ENCODE results near the gene KCNH1.

KCNH1 gene

GRCh38 chr1:210754878-210755665 is 378.9 kb downstream of the KCNH1 start:
- no peak for DNase-seq (ENCODE audit: low read depth)

DNA sequence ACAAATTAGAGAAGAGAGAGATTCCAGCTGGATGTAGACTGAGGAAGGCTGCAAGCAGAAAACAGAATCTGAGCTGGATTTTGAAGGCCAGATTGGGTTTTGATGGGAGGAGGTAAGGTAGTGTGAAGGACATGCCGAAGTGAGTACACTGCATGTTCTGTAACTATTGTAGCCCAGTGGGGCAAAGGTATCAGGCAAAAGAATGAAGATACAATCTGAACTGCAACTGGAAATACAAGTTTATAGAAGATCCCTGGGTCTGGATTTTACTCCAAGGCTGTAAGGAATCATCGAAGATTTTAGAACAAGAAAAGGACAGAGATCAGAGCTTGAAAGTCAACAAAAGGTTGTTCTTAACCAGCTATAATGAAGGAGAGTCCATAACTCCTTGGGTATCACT is 382.0 kb downstream of the KCNH1 start:
- no peak for DNase-seq (ENCODE audit: low read depth)

DNA sequence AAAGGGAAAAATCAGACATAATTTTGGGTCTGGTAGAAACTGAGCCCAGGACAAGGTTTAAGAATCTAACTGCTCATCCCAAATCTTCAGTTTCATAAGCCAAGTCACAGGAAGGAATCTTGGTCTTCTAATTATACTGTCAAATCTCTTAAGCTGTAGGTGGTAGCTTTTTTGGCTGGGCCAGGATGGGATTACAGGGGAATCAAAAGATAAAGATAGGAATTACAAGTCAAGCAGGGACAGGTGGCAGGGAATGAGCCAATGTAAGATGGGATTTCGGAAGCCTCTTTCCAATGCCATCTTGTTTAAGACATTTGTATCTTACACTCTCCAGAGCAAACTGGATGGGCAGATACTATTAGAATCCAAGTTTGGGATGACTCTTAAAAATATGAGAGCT is 383.5 kb downstream of the KCNH1 start:
- no peak for DNase-seq (ENCODE audit: low read depth)

DNA sequence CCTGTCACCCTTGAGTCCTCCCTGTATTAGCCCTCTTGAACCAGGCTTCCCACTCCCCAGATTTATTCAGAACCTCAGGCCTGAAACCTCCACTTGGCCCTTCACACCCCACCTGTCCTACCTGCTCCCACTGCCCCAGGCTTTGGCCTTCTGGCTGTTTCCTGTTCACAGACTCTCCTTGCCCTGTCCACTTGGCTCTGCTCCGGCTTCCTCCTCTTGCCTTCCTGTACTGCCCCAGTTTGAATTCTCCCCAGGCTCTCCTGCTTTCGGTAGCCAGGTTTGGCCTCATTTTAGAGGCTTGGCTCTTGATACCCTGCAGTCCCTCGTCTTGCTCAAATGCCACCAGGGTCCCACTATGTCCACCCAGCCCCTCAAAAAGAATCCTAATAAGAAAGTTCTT is 385.2 kb downstream of the KCNH1 start:
- no peak for DNase-seq (ENCODE audit: low read depth)

GRCh38 chr1:210747890-210748289 is 386.1 kb downstream of the KCNH1 start:
- no peak for DNase-seq (ENCODE audit: low read depth)

GRCh38 chr1:210747112-210747511 is 386.8 kb downstream of the KCNH1 start:
- no peak for DNase-seq (ENCODE audit: low read depth)

DNA sequence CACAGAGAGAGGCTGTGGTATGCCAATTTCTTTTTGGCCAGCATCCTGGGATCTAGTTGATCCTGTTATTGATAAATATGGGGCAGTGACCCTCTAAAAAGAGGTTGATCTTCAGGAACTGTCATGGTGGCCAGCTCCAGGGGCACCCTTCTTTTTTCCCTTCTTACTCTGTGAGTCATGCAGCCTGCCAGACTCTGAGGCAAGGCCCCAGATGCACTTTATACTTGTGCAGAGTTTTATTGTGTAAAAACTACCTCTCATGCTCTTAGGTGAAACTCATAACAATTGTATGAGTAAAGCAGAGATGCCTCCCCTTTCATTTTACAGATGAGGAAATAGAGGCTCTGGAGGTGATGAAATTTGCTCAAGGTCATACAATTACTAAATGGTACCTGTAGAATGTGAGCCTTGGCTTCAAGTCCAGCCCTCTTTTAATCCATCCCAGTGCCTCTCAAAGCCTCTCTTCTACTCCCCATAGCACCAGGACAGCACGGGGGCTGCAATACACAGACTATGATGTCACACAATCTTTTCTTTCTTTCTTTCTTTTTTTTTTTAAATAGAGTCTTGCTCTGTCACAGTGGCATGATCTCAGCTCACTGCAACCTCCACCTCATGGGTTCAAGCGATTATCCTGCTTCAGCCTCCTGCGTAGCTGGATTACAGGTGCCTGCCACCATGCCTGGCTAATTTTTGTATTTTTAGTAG is 387.8 kb downstream of the KCNH1 start:
- DNase-seq (ENCODE audit: low read depth), result no peak

GRCh38 chr1:210743038-210743437 is 390.9 kb downstream of the KCNH1 start:
- DNase-seq (ENCODE audit: low read depth), result no peak

DNA sequence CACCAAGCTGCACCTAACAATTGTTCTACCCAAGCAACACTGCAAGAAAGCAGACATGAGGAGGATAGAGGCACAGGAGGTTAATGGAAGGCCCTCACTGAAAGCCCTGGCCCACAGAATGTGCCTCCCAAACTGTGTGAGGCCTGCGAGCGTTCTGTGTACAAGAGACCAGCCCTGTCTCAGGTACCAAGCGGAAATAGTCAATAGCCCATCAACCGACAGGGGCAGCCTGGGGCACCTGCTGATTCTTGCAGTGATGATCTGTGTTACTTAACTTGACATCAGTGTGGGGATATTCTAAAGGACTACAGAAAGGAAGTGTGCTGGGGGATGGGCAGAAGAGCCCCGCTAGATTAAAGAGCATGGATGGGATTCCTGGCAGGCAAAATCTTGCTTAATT is 392.4 kb downstream of the KCNH1 start:
- no peak for DNase-seq (ENCODE audit: low read depth)

DNA sequence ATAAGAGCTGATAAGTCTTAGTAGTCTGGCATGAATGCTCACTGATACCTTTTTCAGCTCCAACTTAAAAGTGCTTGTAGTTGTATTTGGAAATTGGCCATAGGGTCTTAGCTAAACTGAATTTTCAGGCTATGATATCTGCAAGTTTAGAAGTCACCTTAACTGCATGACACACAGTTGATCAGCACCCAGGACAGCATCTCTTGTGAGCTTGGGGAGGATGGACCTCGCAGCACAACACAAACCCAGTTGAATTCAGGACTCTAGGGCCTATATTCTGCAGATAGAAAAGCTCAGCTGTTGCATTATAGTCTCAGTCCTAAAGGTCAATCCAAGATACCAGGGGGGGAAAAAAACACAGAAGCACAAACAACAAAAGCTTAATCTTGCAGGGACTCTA is 394.3 kb downstream of the KCNH1 start:
- DNase-seq (ENCODE audit: low read depth), result no peak

- DNase-seq (ENCODE audit: low read depth), result no peak
Measured at GRCh38 chr1:210738256-210738655, 395.7 kb downstream of the KCNH1 start.

DNA sequence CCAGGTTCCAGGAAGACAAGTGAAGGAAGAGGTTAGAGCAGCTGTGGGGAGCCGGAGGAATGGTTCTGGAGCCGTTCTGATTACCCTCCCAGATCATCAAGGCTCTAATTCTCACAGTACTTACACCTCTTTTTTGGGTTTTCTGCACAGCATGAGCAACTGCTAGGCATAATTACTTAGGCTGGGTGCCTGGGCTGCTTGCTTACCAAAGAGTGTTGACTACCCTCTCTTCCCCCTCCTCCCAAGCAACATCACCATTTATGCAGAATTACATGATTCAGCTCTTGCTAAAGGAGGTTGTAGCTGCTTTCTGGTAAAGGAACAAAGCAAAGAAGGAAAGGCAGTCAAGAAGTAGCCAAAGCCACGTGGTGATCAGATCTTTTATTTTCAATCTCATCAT is 397.2 kb downstream of the KCNH1 start:
- no peak for DNase-seq (ENCODE audit: low read depth)

DNA sequence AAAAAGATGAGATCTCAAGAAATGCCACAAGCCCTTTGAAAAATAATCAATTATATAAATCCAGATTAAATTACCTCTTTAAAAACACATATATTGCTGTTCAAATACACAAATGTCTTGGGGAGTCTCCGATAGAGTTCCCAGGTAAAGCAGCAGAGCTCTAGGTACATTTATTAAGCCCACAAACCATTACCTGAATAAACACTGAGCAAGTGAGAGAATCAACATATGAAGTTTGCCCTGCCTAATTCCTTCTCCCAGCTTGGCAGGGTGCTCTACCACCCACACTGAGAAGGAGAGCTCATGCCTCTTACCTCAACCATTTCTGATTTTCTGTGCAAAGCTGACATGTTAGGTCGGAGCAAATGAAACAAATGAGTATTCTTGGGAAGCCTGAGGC is 402.4 kb downstream of the KCNH1 start:
- no peak for DNase-seq (ENCODE audit: low read depth)

GRCh38 chr1:210731193-210731592 is 402.8 kb downstream of the KCNH1 start:
- no peak for DNase-seq (ENCODE audit: low read depth)

DNA sequence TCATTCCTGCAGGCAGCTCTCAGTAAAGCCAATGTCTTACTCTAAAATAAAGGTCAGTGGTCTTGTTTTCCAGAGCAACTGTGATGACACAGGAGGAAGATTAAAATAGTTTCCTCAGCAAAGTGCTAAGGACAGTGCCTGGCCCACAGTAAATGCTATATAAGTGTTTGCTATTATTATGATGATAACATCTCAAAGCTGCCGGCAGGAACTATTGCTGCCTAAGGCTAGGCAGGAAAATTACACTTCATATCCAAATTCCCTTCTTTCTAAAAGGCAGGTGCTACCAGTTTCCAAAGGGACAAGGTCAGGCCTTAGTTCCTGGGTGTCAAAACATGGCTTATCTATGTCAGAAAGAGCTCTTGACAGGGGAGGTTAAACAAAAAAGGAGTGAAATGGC is 403.9 kb downstream of the KCNH1 start:
- DNase-seq (ENCODE audit: low read depth), result no peak

DNA sequence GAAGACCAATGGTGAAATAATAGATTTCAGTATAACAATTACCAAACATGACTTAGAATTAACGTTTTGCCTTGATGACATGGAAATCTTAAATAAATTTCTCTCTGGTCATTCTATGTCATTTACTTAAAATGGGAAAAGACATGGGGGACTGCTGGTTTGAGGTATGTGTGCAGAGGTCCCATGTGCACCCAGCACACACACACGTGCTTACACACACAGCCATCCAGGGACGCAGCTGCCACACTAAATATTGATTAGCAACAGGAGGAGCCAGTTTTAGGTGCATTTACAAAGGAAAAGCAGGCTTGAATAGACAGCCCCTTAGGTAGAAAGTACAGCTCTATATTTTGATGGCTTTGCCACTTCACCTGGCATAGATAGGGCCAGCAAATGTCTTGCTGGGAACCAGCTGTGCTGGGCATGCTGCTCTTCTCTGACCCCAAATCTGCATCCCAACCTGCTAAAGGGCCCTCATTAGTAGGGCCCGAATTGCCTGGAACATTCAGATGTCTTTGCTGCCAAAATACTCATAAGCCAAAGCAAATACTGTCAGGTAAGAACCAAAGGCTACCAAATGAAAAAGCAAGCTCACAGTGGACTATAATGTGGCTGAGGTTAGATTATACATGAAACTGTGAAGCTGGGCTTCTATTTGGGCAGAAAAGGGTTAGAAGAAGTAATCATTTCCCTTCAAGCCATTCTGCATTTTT is 405.4 kb downstream of the KCNH1 start:
- no peak for DNase-seq (ENCODE audit: low read depth)

GRCh38 chr1:210727709-210728108 is 406.2 kb downstream of the KCNH1 start:
- no peak for DNase-seq (ENCODE audit: low read depth)

DNA sequence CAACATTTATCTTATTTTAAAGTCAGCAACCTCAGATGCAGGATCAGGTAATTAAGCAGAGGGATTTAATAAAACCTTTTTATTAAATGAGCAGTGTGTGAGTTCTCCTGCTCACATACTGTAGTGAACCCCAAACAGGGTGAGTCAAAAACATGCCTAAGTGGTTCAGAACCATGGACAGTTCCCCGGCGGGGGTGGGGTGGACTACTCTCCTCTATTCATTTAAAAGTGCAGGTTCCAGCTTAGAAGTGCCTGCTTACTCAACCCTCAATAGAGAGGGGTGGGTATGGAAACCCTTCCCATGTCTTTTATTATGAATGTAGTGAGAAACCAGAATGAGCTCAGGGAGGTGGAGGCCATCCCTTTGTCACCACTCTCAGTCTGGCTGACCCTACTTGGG is 407.3 kb downstream of the KCNH1 start:
- no peak for DNase-seq (ENCODE audit: low read depth)

DNA sequence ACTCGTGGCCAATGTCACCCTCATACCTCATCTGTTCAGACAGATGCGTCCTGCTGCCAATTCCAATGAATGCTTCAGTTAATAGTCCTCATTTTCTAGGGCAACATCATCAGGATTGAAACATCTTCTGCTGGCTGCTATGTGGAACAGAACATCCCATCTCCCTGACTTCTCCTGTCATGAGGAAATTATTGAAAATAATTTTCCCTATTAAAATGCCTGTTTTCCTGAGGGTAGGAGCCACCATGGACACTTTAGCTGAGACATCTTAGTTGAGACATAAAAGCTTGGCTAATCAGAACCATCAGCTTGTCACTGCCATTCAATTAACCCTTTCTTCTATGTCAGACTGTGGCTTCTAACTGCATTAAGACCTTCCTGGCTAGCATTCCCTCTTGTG is 409.2 kb downstream of the KCNH1 start:
- DNase-seq (ENCODE audit: low read depth), result no peak

- no peak for DNase-seq (ENCODE audit: low read depth)
Measured at GRCh38 chr1:210723646-210724045, 410.3 kb downstream of the KCNH1 start.

DNA sequence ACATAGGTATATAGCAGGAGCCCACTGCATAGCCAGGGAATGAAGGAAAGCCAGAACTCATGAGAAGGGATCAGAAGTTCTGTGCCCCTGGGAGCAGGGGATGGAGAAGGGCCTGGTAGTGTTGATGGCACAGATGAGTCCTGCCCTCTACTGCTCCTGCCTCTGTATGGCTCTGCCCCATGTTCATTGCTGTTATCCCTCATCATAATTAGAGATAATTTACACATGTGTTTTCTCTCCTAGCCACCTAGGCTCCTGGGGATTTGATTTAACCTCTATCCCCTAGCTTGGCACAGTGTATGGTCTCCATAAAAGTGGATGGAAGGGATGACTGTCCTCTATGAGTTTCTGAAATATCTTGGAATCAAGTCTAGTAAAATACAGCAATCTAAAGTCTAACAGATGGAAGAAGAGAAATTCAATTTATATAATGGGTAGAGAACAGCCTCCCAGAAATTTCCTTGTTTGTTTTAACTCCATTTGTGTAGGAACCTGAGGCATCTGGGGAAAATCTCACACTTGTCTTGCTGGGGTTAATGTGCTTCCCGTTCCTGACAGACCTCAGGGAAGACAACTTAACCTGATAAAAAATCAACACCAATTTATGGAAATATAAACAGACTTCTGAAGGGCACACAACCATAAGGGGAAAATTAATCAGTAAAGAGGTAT is 411.4 kb downstream of the KCNH1 start:
- DNase-seq (ENCODE audit: low read depth), result no peak

DNA sequence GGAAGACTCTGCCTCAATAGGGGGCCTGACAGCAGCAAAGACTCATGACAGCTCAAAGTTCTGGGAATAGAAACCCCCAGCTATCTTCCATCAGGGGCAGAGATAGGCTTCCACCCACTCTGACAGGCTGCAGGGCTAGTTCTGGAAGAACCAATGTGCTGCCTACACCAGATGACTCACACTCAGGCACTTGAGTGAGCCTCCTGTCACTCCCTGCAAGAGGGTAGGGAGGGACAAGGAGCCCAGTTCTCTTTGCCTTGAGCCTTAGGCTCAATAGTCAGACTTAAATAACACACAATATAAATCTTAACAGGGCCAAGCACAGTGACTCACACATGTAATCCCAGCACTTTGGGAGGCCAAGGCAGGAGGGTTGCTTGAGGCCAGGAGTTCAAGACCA is 418.9 kb downstream of the KCNH1 start:
- DNase-seq (ENCODE audit: low read depth), result no peak

All from GM04503 (cell line).